Mesenchymal stem cell (in vitro differentiated cells and primary cell): ENCODE data around the gene EXD2.
A peak's percentile ranks its signal among the peaks of the same experiment; 100 is the strongest.

Experiments
- DNase-seq: peaks from one replicate; pipeline ENCODE4 v3.0.0-alpha.2; 2013
- H2AFZ ChIP-seq: one replicate; pipeline ENCODE4 v1.6.1; 2013; ENCODE audit warnings: low read depth, mild to moderate bottlenecking, control low read depth, inconsistent platforms, low read length, moderate library complexity
- H2AK5ac ChIP-seq: 2 replicates; pipeline ENCODE4 v1.6.1; 2013; ENCODE audit warnings: low read length, moderate library complexity, mild to moderate bottlenecking, inconsistent platforms; ENCODE audit not compliant: severe bottlenecking
- H2BK120ac ChIP-seq: one replicate; pipeline ENCODE4 v1.6.1; 2013; ENCODE audit warnings: low read depth, mild to moderate bottlenecking, inconsistent platforms, low read length, moderate library complexity
- H2BK12ac ChIP-seq, 2 experiments: one replicate each; pipeline ENCODE4 v1.6.1; 2013; ENCODE audit warnings: inconsistent platforms in 2 of 2, low read length in 2 of 2, mild to moderate bottlenecking in 2 of 2, moderate library complexity in 2 of 2, control low read depth in 1 of 2
- H2BK15ac ChIP-seq: one replicate; pipeline ENCODE4 v1.6.1; 2013; ENCODE audit warnings: mild to moderate bottlenecking, low read depth, inconsistent platforms; ENCODE audit not compliant: poor library complexity, severe bottlenecking
- H2BK5ac ChIP-seq: 2 replicates; pipeline ENCODE4 v1.6.1; 2013; ENCODE audit warnings: low read depth, mild to moderate bottlenecking, low read length, control low read depth, inconsistent platforms; ENCODE audit not compliant: poor library complexity, severe bottlenecking
- H3K14ac ChIP-seq, 2 experiments: one replicate each; pipeline ENCODE4 v1.6.1; 2013; ENCODE audit warnings: inconsistent platforms in 2 of 2, low read length in 2 of 2, control low read depth in 1 of 2, mild to moderate bottlenecking in 1 of 2, moderate library complexity in 1 of 2
- H3K18ac ChIP-seq, 2 experiments: one replicate each; pipeline ENCODE4 v1.6.1; 2013; ENCODE audit warnings: inconsistent platforms in 2 of 2, low read length in 2 of 2, control low read depth in 1 of 2, low read depth in 1 of 2, mild to moderate bottlenecking in 1 of 2
- H3K23ac ChIP-seq, 2 experiments: one replicate each; pipeline ENCODE4 v1.6.1; 2013; ENCODE audit warnings: inconsistent platforms in 2 of 2, low read length in 2 of 2, mild to moderate bottlenecking in 2 of 2, moderate library complexity in 2 of 2, control low read depth in 1 of 2
- H3K27ac ChIP-seq: 2 replicates; pipeline ENCODE4 v1.5.1; 2013; ENCODE audit warnings: mild to moderate bottlenecking, moderate library complexity, low read length, control low read depth, inconsistent platforms; ENCODE audit not compliant: poor library complexity, severe bottlenecking
- H3K27me3 ChIP-seq, 2 experiments: 2 replicates each; pipeline versions ENCODE4 v1.6.1 to v1.7.0; 2013; ENCODE audit warnings: low read length in 2 of 2, mild to moderate bottlenecking in 2 of 2, moderate library complexity in 2 of 2, control low read depth in 1 of 2, inconsistent platforms in 1 of 2; ENCODE audit not compliant: control insufficient read depth in 1 of 2, insufficient read depth in 1 of 2
- H3K36me3 ChIP-seq, 2 experiments: 2 replicates each; pipeline versions ENCODE4 v1.6.1 to v1.7.0; 2013; ENCODE audit warnings: low read length in 2 of 2, control low read depth in 1 of 2, inconsistent platforms in 1 of 2, low read depth in 1 of 2, mild to moderate bottlenecking in 1 of 2; ENCODE audit not compliant: insufficient read depth in 2 of 2, control insufficient read depth in 1 of 2
- H3K4ac ChIP-seq, 2 experiments: one replicate each; pipeline ENCODE4 v1.6.1; 2013; ENCODE audit warnings: inconsistent platforms in 2 of 2, low read length in 2 of 2, mild to moderate bottlenecking in 2 of 2, moderate library complexity in 2 of 2, control low read depth in 1 of 2, low read depth in 1 of 2
- H3K4me1 ChIP-seq: 2 replicates; pipeline ENCODE4 v1.6.1; 2013; ENCODE audit warnings: low read depth, low read length, control low read depth; ENCODE audit not compliant: control insufficient read depth, insufficient read depth
- H3K4me2 ChIP-seq: 2 replicates; pipeline ENCODE4 v1.6.1; 2013; ENCODE audit warnings: low read length, mild to moderate bottlenecking, inconsistent platforms; ENCODE audit not compliant: poor library complexity, severe bottlenecking
- H3K4me3 ChIP-seq, 2 experiments: 2 replicates each; pipeline versions ENCODE4 v1.5.1 to v1.7.0; 2013; ENCODE audit warnings: low read length in 2 of 2, mild to moderate bottlenecking in 2 of 2, control low read depth in 1 of 2, low read depth in 1 of 2; ENCODE audit not compliant: insufficient read depth in 1 of 2
- H3K79me1 ChIP-seq: replicated peaks from 2 replicates; pipeline ENCODE4 v1.6.1; 2013; ENCODE audit warnings: mild to moderate bottlenecking, control low read depth, low read length, inconsistent platforms; ENCODE audit not compliant: poor library complexity, severe bottlenecking
- H3K9ac ChIP-seq: 2 replicates; pipeline ENCODE4 v1.7.0; 2013; ENCODE audit warnings: mild to moderate bottlenecking, low read length, moderate library complexity
- H3K9me3 ChIP-seq: 2 replicates; pipeline ENCODE4 v1.7.0; 2013; ENCODE audit warnings: mild to moderate bottlenecking, low read length; ENCODE audit not compliant: control insufficient read depth
- H4K8ac ChIP-seq: one replicate; pipeline ENCODE4 v1.6.1; 2013; ENCODE audit warnings: inconsistent platforms, mild to moderate bottlenecking, low read length, moderate library complexity
- H4K91ac ChIP-seq: one replicate; pipeline ENCODE4 v1.6.1; 2013; ENCODE audit warnings: mild to moderate bottlenecking, low read length, inconsistent platforms
- WGBS: methylation state at CpG from one replicate; pipeline ENCODE4 v1.1.7; 2013; ENCODE audit warnings: mixed read lengths; 5-methylcytosine and 5-hydroxymethylcytosine counted together

The EXD2 gene

GRCh38 chr14:69183735-69184134, 7.6 kb upstream of the EXD2 start:
- H4K8ac ChIP-seq = no peak overlapping the region
- H2BK5ac ChIP-seq = no peak overlapping the region
- H3K27ac ChIP-seq = no peak overlapping the region
- H2BK15ac ChIP-seq = no peak overlapping the region
- H4K91ac ChIP-seq = no peak overlapping the region
- H3K14ac ChIP-seq = no peak overlapping the region
- H3K4me3 ChIP-seq = no peak overlapping the region
- no peaks in the 10 kb centered on the region for H3K36me3 ChIP-seq
- no peaks in the 10 kb centered on the region for H3K27me3 ChIP-seq
- H2AK5ac ChIP-seq = no peak overlapping the region
- H3K9me3 ChIP-seq = no peaks in the 10 kb centered on the region
- H2BK12ac ChIP-seq = no peak overlapping the region
- H3K18ac ChIP-seq = no peak overlapping the region
- no peak overlapping the region for H3K4ac ChIP-seq
- no peak overlapping the region for H3K23ac ChIP-seq
- H3K9ac ChIP-seq = no peak overlapping the region
- H2AFZ ChIP-seq = peak overlapping the region; percentile 76
- no peaks in the 10 kb centered on the region for H3K79me1 ChIP-seq
- WGBS = 12% methylated on average over 2 of the region's 4 CpGs
- peak; percentile 37 for DNase-seq
- no peak overlapping the region for H3K4me2 ChIP-seq
- no peak overlapping the region for H2BK120ac ChIP-seq
- no peaks in the 10 kb centered on the region for H3K4me1 ChIP-seq

DNA sequence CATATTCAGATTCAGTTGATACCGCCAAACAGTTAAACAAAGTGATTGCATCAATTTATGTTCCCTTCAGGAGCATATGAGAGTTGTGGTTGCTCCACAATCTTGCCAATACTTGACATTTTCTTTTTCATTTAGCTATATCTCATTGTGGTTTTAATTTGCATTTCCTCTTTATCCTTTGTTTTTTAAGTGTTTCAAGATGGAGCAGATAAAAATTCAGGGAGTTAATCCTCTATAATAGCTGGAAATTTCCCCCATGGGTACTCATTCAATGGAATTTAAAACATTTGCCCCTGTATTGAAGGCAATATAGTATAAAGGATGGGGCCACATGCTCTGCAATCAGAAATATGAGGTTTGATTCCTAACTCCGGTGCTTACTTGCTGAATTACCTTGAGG, 1.1 kb upstream of the EXD2 start:
- no peak overlapping the region for H3K9ac ChIP-seq
- no peaks in the 10 kb centered on the region for H3K36me3 ChIP-seq
- no peak overlapping the region for H3K18ac ChIP-seq
- no peak overlapping the region for H2BK120ac ChIP-seq
- DNase-seq = no peak
- H3K4me1 ChIP-seq = no peaks in the 10 kb centered on the region
- no peak overlapping the region for H3K4me3 ChIP-seq
- H3K27ac ChIP-seq = no peak overlapping the region
- no peaks in the 10 kb centered on the region for H3K9me3 ChIP-seq
- H3K14ac ChIP-seq = no peak overlapping the region
- WGBS = 80% methylated on average over 2 of the region's 2 CpGs
- no peak overlapping the region for H2BK12ac ChIP-seq
- no peaks in the 10 kb centered on the region for H3K27me3 ChIP-seq
- H3K4ac ChIP-seq = no peak overlapping the region
- no peak overlapping the region for H4K91ac ChIP-seq
- no peak overlapping the region for H3K4me2 ChIP-seq
- no peak overlapping the region for H2BK5ac ChIP-seq
- no peak overlapping the region for H2AFZ ChIP-seq
- no peak overlapping the region for H3K23ac ChIP-seq
- no peak overlapping the region for H2BK15ac ChIP-seq
- no peak overlapping the region for H4K8ac ChIP-seq
- H3K79me1 ChIP-seq = peaks cover 8% of the 10 kb centered on the region
- no peak overlapping the region for H2AK5ac ChIP-seq

DNA sequence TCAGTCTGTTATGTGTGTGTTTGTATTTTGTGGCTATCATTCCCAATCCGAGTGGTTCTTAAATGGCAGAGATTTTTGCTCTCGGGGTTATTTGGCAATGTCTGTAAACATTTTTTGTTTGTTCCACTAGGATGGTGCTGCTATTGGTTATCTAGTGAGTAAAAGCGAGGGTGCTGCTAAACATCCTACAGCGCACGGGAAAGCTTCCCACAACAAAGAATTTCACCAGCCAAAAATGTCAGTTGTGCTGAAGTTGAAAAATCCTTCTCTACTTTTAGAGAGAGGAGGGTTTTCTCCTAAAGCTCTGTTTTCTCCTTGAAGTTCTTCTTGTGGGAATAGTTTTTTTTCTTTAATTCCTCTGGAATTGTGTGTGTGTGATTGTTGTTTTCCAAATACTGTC, 2.4 kb downstream of the EXD2 start:
- WGBS = 95% methylated on average over 3 of the region's 5 CpGs
- Histone ChIP-seq H2BK5ac (no peak overlapping the region), H3K4ac (no peak overlapping the region), H2AFZ (no peak overlapping the region), H2BK120ac (no peak overlapping the region), H2AK5ac (no peak overlapping the region), H3K36me3 (no peaks in the 10 kb centered on the region), H4K8ac (no peak overlapping the region), H3K27me3 (no peaks in the 10 kb centered on the region), H3K27ac (no peak overlapping the region), H3K4me2 (no peak overlapping the region), H3K14ac (no peak overlapping the region), H3K79me1 (peaks cover 19% of the 10 kb centered on the region), H3K9ac (no peak overlapping the region), H3K18ac (no peak overlapping the region), H3K4me1 (peaks cover 2% of the 10 kb centered on the region), H3K23ac (no peak overlapping the region), H2BK15ac (no peak overlapping the region), H4K91ac (no peak overlapping the region), H3K9me3 (no peaks in the 10 kb centered on the region), H3K4me3 (no peak overlapping the region), H2BK12ac (no peak overlapping the region)
- no peak for DNase-seq

- Histone ChIP-seq H3K4me1 (peaks cover 2% of the 10 kb centered on the region), H2BK15ac (no peak overlapping the region), H3K9me3 (no peaks in the 10 kb centered on the region), H3K4me2 (no peak overlapping the region), H3K4ac (no peak overlapping the region), H2AFZ (no peak overlapping the region), H3K23ac (no peak overlapping the region), H2AK5ac (no peak overlapping the region), H3K79me1 (peaks cover 30% of the 10 kb centered on the region), H2BK5ac (no peak overlapping the region), H3K18ac (no peak overlapping the region), H4K8ac (no peak overlapping the region), H3K4me3 (no peak overlapping the region), H3K27me3 (no peaks in the 10 kb centered on the region), H2BK12ac (no peak overlapping the region), H3K9ac (no peak overlapping the region), H3K27ac (no peak overlapping the region), H3K36me3 (no peaks in the 10 kb centered on the region), H3K14ac (no peak overlapping the region), H2BK120ac (no peak overlapping the region), H4K91ac (no peak overlapping the region)
- WGBS = 95% methylated on average over 6 of the region's 10 CpGs
- DNase-seq = no peak
Observed at GRCh38 chr14:69199786-69200185, 8.5 kb downstream of the EXD2 start.
